HUES6 (cell line): ENCODE results near the gene IGSF11.
"Not testable (repeated sequence)": the region's sequence is repeated elsewhere in the genome, so short reads cannot be mapped to it uniquely, and the experiment has no call there.

Experiments
- H3K27ac ChIP-seq: 2 replicates; pipeline ENCODE4 v1.7.0; 2013; ENCODE audit warnings: low read depth, mild to moderate bottlenecking, low read length, inconsistent platforms
- H3K27me3 ChIP-seq: 2 replicates; pipeline ENCODE4 v1.6.1; 2013; ENCODE audit warnings: low read length; ENCODE audit not compliant: control insufficient read depth, insufficient read depth
- H3K36me3 ChIP-seq: 2 replicates; pipeline ENCODE4 v1.6.1; 2013; ENCODE audit warnings: low read length; ENCODE audit not compliant: control insufficient read depth, insufficient read depth
- H3K4me1 ChIP-seq: 2 replicates; pipeline ENCODE4 v1.6.1; 2013; ENCODE audit warnings: low read length; ENCODE audit not compliant: control insufficient read depth, insufficient read depth
- H3K4me3 ChIP-seq: 2 replicates; pipeline ENCODE4 v1.5.1; 2013; ENCODE audit warnings: low read depth, low read length
- H3K9ac ChIP-seq: one replicate; pipeline ENCODE4 v1.6.1; 2013; ENCODE audit warnings: mild to moderate bottlenecking, low read length
- H3K9me3 ChIP-seq: 2 replicates; pipeline ENCODE4 v1.6.1; 2013; ENCODE audit warnings: low read depth, low read length; ENCODE audit not compliant: control insufficient read depth, insufficient read depth

Gene IGSF11

DNA sequence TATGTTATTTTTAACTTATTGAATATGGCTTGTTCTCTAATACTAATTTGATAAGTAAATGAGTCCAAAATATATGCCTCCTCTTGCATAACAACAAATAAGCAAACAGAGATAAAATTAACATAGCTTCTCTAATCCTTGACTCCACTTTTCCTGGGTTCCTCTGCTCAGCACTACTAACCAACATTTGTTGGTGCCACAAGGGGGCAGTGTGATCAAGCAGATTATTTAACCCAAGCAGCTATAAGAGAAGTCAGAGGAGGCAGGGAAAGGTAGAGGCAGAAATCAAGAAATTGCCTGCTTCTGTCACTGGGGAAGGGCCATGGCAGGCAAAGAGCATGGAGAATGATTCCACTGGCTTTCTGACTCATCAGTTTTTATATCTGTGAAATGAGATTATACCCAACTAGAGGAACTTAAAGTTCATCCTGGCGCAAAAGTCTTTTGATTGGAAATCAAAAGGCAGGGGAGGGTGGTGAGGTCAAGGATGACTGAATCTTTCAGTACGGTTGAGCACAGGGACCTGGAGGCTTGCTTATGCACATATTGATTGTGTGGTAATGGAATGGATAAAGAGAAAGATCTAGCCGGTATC lies 152.2 kb downstream of the IGSF11 start:
- H3K9me3 ChIP-seq = no peaks in the 10 kb centered on the region
- H3K4me3 ChIP-seq = no peak overlapping the region
- no peaks in the 10 kb centered on the region for H3K4me1 ChIP-seq
- no peaks in the 10 kb centered on the region for H3K36me3 ChIP-seq
- no peaks in the 10 kb centered on the region for H3K27me3 ChIP-seq
- no peak overlapping the region for H3K9ac ChIP-seq
- no peak overlapping the region for H3K27ac ChIP-seq

DNA sequence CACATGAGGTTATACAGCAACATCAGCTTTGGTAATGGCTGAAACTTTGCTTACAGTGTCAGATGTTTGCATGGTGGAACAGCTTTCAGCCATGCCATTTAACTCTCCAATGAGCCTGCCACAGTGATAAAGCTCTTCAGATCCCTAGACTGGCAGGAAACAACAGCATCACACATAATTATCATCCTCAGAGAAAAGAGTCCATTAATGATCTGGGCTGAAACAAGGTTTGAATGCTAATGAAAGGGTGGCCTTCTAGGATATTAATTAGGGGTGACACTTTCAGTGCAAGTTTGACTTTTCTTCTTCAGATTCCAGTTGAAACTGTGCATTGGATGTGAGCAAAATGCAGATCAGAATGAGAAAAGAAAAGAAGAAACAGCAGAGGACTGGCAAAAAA lies 166.6 kb downstream of the IGSF11 start:
- no peak overlapping the region for H3K4me3 ChIP-seq
- H3K9ac ChIP-seq = no peak overlapping the region
- H3K27me3 ChIP-seq = no peaks in the 10 kb centered on the region
- H3K27ac ChIP-seq = no peak overlapping the region
- peaks cover 30% of the 10 kb centered on the region for H3K9me3 ChIP-seq
- no peaks in the 10 kb centered on the region for H3K4me1 ChIP-seq
- no peaks in the 10 kb centered on the region for H3K36me3 ChIP-seq

DNA sequence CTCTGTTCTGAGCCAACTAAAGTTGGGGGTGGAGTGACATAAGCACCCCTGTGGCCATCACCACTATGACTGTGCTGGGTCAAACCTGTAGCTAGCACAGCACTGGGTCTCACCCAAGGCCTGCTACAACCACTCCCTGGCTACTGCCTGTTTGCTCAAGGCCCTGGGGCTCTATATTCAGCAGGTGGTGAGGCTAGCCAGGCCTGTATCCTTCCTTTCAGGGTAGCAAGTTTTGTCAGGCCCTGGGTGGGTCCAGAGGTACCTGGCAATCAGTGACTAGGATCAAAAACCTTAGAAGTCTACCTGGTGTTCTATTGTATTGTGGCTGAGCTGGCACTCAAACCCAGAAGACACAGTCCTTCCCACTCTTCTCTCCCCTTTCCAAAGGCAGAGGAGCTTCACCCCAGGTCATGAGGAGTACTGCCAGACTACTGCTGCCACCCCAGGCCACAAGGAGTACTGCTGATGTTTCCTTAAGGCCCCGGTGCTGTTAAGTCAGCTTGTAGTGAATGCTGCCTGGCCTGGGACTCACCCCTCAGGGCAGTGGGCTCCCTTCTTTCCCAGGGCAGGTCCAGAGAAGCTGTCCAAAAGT lies 170.8 kb downstream of the IGSF11 start:
- H3K4me1 ChIP-seq = no peaks in the 10 kb centered on the region
- H3K9ac ChIP-seq = no peak overlapping the region
- H3K27me3 ChIP-seq = no peaks in the 10 kb centered on the region
- no peak overlapping the region for H3K27ac ChIP-seq
- H3K36me3 ChIP-seq = no peaks in the 10 kb centered on the region
- H3K4me3 ChIP-seq = no peak overlapping the region
- peaks cover 6% of the 10 kb centered on the region for H3K9me3 ChIP-seq

DNA sequence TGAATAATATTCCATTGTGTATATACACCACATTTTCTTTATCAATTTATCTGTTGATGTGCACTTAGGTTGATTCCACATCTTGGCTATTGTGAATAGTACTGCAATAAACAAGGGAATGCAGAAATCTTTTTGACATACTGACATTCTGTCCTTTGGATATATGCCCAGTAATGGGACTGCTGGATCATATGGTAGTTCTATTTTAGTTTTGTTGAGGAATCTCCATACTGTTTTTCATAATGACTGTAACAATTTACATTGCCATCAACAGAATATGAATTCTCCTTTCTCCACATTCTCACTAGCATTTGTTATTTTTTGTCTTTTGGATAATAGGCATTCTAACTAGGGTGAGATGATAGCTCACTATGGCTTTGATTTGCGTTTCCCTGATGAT lies 174.7 kb downstream of the IGSF11 start:
- Histone ChIP-seq H3K9ac (no peak overlapping the region), H3K27ac (no peak overlapping the region), H3K9me3 (peaks cover 14% of the 10 kb centered on the region), H3K4me3 (no peak overlapping the region), H3K27me3 (no peaks in the 10 kb centered on the region), H3K4me1 (no peaks in the 10 kb centered on the region), H3K36me3 (no peaks in the 10 kb centered on the region)

DNA sequence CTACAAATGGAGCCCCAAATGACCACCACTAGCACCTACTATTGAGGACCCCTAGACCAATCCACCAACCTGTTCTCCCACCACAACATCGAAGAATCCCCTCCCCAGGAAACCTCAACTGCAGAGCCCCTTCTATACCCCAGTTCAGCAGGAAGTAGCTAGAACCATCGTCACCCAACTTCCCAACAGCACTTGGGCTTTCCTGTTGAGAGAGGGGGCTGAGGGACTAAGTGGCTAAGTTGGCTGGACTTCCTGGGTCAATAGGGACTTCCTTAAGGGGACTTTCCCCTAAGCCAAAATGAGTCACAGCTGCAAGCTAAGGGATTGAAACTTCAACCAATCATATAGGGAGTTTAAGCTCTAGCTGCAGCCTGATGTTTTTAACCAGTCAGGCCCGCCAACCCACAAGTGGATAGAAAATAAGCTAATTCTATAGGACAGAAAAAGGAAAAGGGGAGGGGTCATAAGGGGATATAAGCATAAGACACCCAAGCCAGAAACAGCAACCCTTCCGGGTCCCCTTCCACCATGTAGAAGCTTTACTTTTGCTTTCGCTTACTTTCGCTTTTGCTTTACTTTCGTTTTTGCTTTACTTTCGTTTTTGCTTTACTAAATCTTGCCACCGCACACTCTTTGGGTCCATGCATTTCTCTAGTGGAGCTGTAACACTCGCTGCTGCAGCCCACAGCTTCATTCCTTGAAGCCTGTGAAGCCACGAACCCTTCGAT lies 183.0 kb downstream of the IGSF11 start:
- H3K4me3 ChIP-seq, H3K27ac ChIP-seq: not testable (repeated sequence)

DNA sequence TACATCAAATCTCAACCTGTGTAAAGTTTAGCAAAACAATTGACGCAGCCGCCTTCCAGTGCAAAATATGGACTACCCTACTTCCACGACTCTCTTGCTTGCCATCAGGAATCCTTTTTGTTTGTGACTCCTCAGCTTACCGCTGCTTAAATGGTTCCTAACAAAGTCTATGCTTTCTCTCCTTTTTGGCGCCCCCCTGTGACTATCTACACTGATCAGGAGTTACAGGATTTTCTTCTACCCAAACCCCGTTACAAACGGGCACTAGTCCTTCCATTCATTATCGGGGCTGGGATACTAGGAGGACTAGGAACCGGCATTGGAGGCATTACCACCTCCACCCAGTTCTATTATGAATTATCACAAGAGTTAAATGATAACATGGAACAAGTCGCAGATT lies 184.0 kb downstream of the IGSF11 start:
- Histone ChIP-seq H3K9me3 (no peaks in the 10 kb centered on the region), H3K27me3 (no peaks in the 10 kb centered on the region), H3K4me1 (no peaks in the 10 kb centered on the region), H3K36me3 (no peaks in the 10 kb centered on the region), H3K4me3 (no peak overlapping the region), H3K9ac (no peak overlapping the region), H3K27ac (no peak overlapping the region)

More for the DNA sequence above, 183.0 kb downstream of the IGSF11 start:
- H3K4me1 ChIP-seq, H3K9ac ChIP-seq, H3K36me3 ChIP-seq, H3K27me3 ChIP-seq, H3K9me3 ChIP-seq: not testable (repeated sequence)
